ENCODE data around the gene FAM83C. TPM values are rescaled to one million over a fixed set of nuclear protein-coding genes. Genes with fewer than 3 reads are reported as not detected.

FAM83C gene
- polyA plus RNA-seq, 1 of the 3 experiments (the other 2 are of a cell fraction), result not detected

- Histone ChIP-seq H3K4me2 (no peak overlapping the region), H3K4me1 (ENCODE audit: control insufficient read depth in 1 of 2, insufficient read depth in 2 of 2, low read depth in 1 of 2, low read length in 1 of 2) (peaks cover 0 to 34% of the 10 kb centered on the region in 2 experiments; a peak in 1 of 4 replicates), H3K27me3 (ENCODE audit: insufficient read depth) (no peaks in the 10 kb centered on the region), H4K20me1 (ENCODE audit: insufficient read depth) (no peaks in the 10 kb centered on the region), H3K27ac (ENCODE audit: low read depth in 2 of 2, low read length in 1 of 2) (no peak overlapping the region), H3K9me2 (no peaks in the 10 kb centered on the region), H3K36me3 (replicated peaks in 1 of 2; ENCODE audit: control insufficient read depth in 1 of 2, insufficient read depth in 2 of 2, low read length in 1 of 2) (no peaks in the 10 kb centered on the region), H2AFZ (ENCODE audit: low read depth) (no peak overlapping the region), H3K9me3 (no peaks in the 10 kb centered on the region), H3K4me3 (ENCODE audit: low read depth in 2 of 2, low read length in 1 of 2) (no peak overlapping the region), H3K9ac (no peak overlapping the region), H3K79me2 (ENCODE audit: insufficient read depth) (no peaks in the 10 kb centered on the region), H3F3A (replicated peaks; ENCODE audit: insufficient read depth) (no peaks in the 10 kb centered on the region)
- DNase-seq, result no peak
- CTCF ChIA-PET, result interaction anchor here (1.5 to 3.3 kb wide), 2 partner anchors 10 to 152 kb away, joined by 4 to 21 read pairs; no protein-coding TSS in a partner anchor
- 75% methylated on average over 5 of the region's 5 CpGs for WGBS (ENCODE audit: low lambda C conversion rate)
- no peak for TF ChIP-seq NFIC (IDR thresholded peaks at IDR 0.05; ENCODE audit: borderline replicate concordance)
- no peak for TF ChIP-seq RAD21 (IDR thresholded peaks at IDR 0.05; ENCODE audit: low read length)
- no peak for TF ChIP-seq GATA2 (CRISPR knock-in tag; IDR thresholded peaks at IDR 0.05)
- no peak for TF ChIP-seq NRF1 (IDR thresholded peaks at IDR 0.05; ENCODE audit: low read depth, low read length)
- TF ChIP-seq RCOR1 (IDR thresholded peaks at IDR 0.05; ENCODE audit: low read length), result no peak
- TF ChIP-seq YY1 (IDR thresholded peaks at IDR 0.05; ENCODE audit: low read depth), result no peak
- no peak for TF ChIP-seq JUND (IDR thresholded peaks at IDR 0.05)
- TF ChIP-seq CTCF (IDR thresholded peaks at IDR 0.05), result no peak
- POLR2A ChIA-PET, result no interaction called here
Measured at GRCh38 chr20:35294293-35294685, 2.1 kb upstream of the FAM83C start.

- Histone ChIP-seq H3K27ac (ENCODE audit: low read depth in 2 of 2, low read length in 1 of 2) (no peak overlapping the region), H3K4me2 (no peak overlapping the region), H3K27me3 (ENCODE audit: insufficient read depth) (no peaks in the 10 kb centered on the region), H3K36me3 (replicated peaks in 1 of 2; ENCODE audit: control insufficient read depth in 1 of 2, insufficient read depth in 2 of 2, low read length in 1 of 2) (no peaks in the 10 kb centered on the region), H3K4me1 (ENCODE audit: control insufficient read depth in 1 of 2, insufficient read depth in 2 of 2, low read depth in 1 of 2, low read length in 1 of 2) (peaks cover 0 to 34% of the 10 kb centered on the region in 2 experiments; a peak in 1 of 4 replicates), H3K4me3 (ENCODE audit: low read depth in 2 of 2, low read length in 1 of 2) (no peak overlapping the region), H3F3A (replicated peaks; ENCODE audit: insufficient read depth) (no peaks in the 10 kb centered on the region), H2AFZ (ENCODE audit: low read depth) (no peak overlapping the region), H3K9me3 (no peaks in the 10 kb centered on the region), H3K79me2 (ENCODE audit: insufficient read depth) (no peaks in the 10 kb centered on the region), H4K20me1 (ENCODE audit: insufficient read depth) (no peaks in the 10 kb centered on the region), H3K9ac (no peak overlapping the region), H3K9me2 (no peaks in the 10 kb centered on the region)
- no peak for DNase-seq
- CTCF ChIA-PET, result interaction anchor here (0.6 to 3.3 kb wide), 3 partner anchors 11 to 153 kb away, joined by 3 to 21 read pairs (median 4); no protein-coding TSS in a partner anchor
- 90% methylated on average over 18 of the region's 19 CpGs for whole genome bisulfite sequencing (ENCODE audit: low lambda C conversion rate)
- POLR2A ChIA-PET, result no interaction called here
- TF ChIP-seq SIN3A (IDR thresholded peaks at IDR 0.05; ENCODE audit: borderline replicate concordance, low read depth, low read length) (no peak), TAF1 (IDR thresholded peaks at IDR 0.05; ENCODE audit: borderline replicate concordance, low read depth, low read length) (no peak), TCF12 (IDR thresholded peaks at IDR 0.05) (no peak), ZBTB33 (IDR thresholded peaks at IDR 0.05; ENCODE audit: borderline replicate concordance, low read depth) (no peak), JUND (IDR thresholded peaks at IDR 0.05) (no peak), IRF3 (IDR thresholded peaks at IDR 0.05; ENCODE audit: low read depth, low read length) (no peak), GATA2 (CRISPR knock-in tag; IDR thresholded peaks at IDR 0.05) (no peak), CHD2 (IDR thresholded peaks at IDR 0.05; ENCODE audit: low read length, partially characterized antibody) (no peak), REST (IDR thresholded peaks at IDR 0.05; ENCODE audit: low read depth, low read length) (no peak)
Measured at GRCh38 chr20:35293303-35294292, 1.4 kb upstream of the FAM83C start.

Data from SK-N-SH (cell line).